ENCODE data around the gene RAB44.

The RAB44 gene

DNA sequence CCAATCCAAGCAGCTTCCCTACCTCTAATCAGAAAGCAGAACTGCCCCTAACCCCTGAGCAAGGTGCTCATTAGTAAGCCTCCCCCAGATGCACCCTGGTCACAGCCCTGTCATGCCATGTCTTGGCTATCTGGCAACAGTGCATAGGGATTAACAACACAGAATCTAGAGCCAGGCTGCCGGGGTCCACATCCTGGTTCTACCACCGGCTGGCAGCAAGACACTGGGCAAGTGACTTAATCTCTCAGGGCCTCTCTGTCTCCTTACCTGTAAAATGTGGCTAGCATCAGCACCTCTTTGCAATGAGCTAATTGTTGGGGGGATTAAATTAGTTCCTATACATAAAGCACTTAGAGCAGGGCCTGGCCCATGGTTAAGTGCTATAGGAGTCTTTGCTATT lies 73.5 kb downstream of the RAB44 start:
- no peak for DNase-seq (ENCODE audit: low spot score)

DNA sequence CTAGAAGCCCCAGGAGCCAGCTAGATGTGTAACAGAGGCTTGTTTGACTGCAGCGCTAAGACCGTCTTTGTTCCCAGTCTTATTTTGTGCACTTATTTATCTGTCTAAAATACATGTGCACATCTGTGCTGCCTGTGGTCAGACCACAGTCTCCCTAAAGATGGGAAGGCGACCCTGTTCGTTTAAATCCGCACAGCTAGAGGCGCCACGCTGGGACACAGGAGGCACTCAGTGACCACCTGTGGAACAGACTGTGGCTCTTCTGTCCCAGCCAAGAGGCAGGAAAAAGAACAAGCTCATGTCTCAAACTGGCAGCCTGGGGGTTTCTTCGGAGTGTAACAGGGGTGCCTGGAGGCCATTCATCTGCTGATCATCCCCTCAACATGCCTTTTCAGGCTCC lies 74.8 kb downstream of the RAB44 start:
- DNase-seq (ENCODE audit: low spot score): no peak

DNA sequence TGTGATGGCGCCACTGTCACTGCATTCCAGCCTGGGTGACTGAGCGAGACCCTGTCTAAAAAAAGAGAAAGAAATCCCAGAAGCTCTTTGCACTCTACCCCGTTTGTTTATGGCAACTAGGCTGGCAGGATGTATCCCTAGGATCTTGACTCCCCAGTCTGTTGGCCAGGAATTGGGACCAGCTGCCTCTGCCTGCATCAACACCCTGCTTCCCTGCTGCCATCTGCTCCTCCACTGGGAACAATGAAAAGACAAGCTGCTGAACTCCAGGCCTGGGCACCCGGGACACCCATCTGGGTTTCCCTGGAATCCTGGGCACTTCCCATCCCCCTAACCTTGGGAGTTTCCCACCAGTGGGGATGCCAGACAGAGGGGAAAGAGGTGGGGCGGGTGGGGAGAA lies 76.7 kb downstream of the RAB44 start:
- DNase-seq (ENCODE audit: low spot score): no peak

DNA sequence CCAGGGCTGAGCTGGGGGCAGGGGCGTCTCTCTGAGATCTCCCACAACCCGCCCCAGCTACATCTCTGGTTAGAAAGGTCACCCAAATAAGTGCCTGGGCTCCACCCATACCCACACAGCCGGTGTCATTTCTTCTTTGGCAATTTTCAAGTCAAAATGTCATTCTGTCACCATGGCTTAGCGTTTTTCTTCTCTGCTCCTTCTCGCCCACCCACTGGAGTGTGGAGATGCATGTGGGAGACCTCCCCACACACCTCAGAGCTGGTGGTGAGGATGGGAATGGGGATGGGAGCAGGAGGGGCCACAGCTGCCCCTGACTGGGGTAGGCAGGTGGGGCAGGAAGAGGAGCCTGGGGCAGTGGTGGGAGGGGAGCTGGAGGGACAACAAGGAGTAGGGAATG lies 78.5 kb downstream of the RAB44 start:
- DNase-seq (ENCODE audit: low spot score): no peak

DNA sequence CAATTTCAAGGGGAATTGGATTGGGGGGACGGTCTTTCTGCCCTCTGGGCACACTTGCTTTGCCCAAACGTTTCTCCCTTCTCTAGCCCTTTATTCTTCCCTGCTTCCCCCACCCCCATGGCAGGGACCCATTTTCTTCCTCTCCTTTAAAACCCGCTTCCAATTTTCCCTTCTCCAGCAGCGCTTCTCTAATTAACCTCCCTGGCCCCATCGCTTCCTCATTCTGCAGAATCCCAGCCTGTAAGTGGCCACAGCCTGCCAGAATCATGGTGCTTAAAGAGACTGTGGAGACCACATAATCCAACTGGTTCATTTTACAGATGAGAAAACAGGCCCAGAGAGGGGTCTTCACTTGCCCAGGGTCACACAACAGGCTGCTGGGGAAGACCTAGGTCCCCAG lies 80.2 kb downstream of the RAB44 start:
- DNase-seq (ENCODE audit: low spot score): no peak

DNA sequence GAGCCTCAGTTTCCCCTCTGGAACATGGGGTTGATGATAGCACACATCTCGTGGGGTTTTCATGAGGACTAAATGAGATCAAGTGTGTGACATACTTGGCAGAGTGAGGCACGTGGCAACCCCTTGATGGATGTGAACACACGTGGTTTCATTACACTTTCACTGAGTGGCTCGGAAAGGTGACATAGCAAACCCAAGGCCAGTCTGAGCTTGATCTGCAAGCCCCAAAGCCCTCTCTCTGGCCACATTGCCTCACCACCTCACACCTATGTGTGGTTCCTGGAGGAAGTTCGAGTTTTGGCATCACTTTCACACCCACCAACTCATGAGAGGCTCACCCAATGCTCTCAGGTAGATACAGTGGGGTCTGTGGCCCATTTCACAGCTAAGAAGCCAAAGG lies 81.6 kb downstream of the RAB44 start:
- no peak for DNase-seq (ENCODE audit: low spot score)

DNA sequence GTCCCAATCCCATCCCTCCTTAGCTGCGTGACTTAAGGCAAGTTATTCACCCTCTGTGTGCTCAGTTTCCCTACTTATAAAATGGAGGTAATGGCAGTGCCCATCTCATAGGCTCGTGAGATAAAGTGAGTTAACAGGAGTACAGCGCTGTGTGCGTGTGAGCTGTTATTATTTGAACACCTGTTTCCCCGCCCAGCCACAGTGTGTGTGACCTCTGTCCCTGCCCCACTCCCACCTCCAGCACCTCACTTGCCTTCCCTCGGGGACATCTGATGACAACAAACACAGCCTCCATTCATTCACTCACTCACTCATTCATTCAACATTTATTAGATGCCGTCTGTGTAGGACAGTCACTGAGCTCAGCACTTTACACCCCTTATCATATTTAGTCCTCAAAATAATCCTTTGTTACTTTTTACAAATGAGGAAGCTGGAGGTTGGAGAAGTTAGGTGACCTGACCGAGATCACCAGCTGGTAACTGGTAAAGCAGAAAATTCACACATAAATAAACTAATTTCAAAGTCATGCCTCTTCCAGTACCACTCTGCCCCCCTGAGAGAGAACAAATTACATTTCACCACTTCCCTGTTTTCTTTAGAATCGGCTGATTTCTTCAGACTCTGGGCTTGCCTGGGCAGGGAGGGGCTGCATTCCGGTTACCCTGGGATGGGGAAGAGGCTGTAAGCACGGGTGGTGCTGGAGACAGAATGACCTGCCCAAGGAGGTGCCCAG lies 83.0 kb downstream of the RAB44 start:
- no peak for DNase-seq (ENCODE audit: low spot score)

DNA sequence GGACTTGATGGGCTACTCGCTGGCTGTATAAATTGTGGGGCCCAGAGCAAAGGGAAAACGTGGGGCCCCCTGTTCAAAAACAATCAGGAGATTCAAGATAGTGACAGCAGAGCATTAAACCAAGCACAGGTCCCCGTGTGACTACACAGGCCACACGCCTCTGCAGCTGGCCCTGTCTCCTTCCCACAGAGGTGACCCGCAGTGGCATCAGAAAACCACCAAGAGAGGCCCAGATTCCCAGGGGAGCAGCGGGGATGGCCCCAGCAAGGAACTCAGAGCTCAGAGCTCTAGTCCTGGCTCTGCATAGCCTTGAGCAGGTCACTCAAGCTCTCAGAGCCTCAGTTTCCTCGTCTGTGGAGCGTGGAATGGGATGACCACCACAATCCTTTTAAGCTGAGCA lies 84.0 kb downstream of the RAB44 start:
- DNase-seq (ENCODE audit: low spot score): no peak

Data from HuH-7 (cell line).